Liver (tissue), 9 donors: ENCODE measurements around the gene YTHDF1. TPM values are rescaled to one million over a fixed set of nuclear protein-coding genes. Genes with fewer than 3 reads are reported as not detected.

Experiments
- DNase-seq: peaks from one replicate; pipeline ENCODE4 v3.0.0-alpha.2; 2017; ENCODE audit warnings: low spot score
- H3K27ac ChIP-seq, 2 donors: one replicate each; pipeline ENCODE4 v1.7.0; 2013; ENCODE audit warnings: inconsistent platforms in 2 of 2, low read length in 2 of 2, control low read depth in 1 of 2, low read depth in 1 of 2, mild to moderate bottlenecking in 1 of 2
- H3K27me3 ChIP-seq, 4 donors: one replicate each; pipeline versions ENCODE4 v1.6.1 to v1.7.0; 2013; ENCODE audit warnings: low read length in 3 of 4, inconsistent platforms in 1 of 4, mild to moderate bottlenecking in 1 of 4, moderate library complexity in 1 of 4; ENCODE audit not compliant: control insufficient read depth in 4 of 4, insufficient read depth in 4 of 4
- H3K36me3 ChIP-seq, 4 donors: one replicate each; pipeline versions ENCODE4 v1.6.1 to v1.7.0; 2013; ENCODE audit warnings: low read length in 3 of 4, mild to moderate bottlenecking in 3 of 4, low read depth in 1 of 4, moderate library complexity in 1 of 4; ENCODE audit not compliant: control insufficient read depth in 4 of 4, insufficient read depth in 3 of 4
- H3K4me1 ChIP-seq, 4 donors: one replicate each; pipeline versions ENCODE4 v1.6.1 to v1.7.0; 2013; ENCODE audit warnings: low read length in 3 of 4, mild to moderate bottlenecking in 3 of 4, moderate library complexity in 1 of 4; ENCODE audit not compliant: control insufficient read depth in 4 of 4, insufficient read depth in 4 of 4
- H3K4me3 ChIP-seq, 3 donors: one replicate each; pipeline versions ENCODE4 v1.6.1 to v1.7.0; 2013; ENCODE audit warnings: low read length in 3 of 3, control low read depth in 1 of 3, low read depth in 1 of 3, mild to moderate bottlenecking in 1 of 3
- H3K9ac ChIP-seq, 2 donors: one replicate each; pipeline ENCODE4 v1.7.0; 2013; ENCODE audit warnings: low read length in 2 of 2, mild to moderate bottlenecking in 2 of 2, moderate library complexity in 2 of 2, control low read depth in 1 of 2, low read depth in 1 of 2
- H3K9me3 ChIP-seq, 4 donors: one replicate each; pipeline versions ENCODE4 v1.6.1 to v1.7.0; 2013; ENCODE audit warnings: low read length in 3 of 4; ENCODE audit not compliant: control insufficient read depth in 4 of 4
- ATF3 ChIP-seq: IDR thresholded peaks from 2 replicates; pipeline ENCODE4 v1.6.1; 2016; ENCODE audit warnings: antibody characterized with exemption
- EGR1 ChIP-seq, 2 donors: IDR thresholded peaks; 2 replicates each; pipeline ENCODE4 v1.6.1; 2016 to 2018; ENCODE audit warnings: antibody characterized with exemption in 2 of 2, low read depth in 2 of 2
- FOXA1 ChIP-seq: IDR thresholded peaks from 2 replicates; pipeline ENCODE4 v1.6.1; 2016; ENCODE audit warnings: antibody characterized with exemption
- HNF4G ChIP-seq: IDR thresholded peaks from 2 replicates; pipeline ENCODE4 v1.6.1; 2016; ENCODE audit warnings: antibody characterized with exemption
- JUND ChIP-seq, 2 donors: IDR thresholded peaks; 2 replicates each; pipeline ENCODE4 v1.6.1; 2016; ENCODE audit warnings: antibody characterized with exemption in 2 of 2
- NR2F2 ChIP-seq: IDR thresholded peaks from 2 replicates; pipeline ENCODE4 v1.6.1; 2016; ENCODE audit warnings: antibody characterized with exemption
- RAD21 ChIP-seq, 2 donors: IDR thresholded peaks; 2 replicates each; pipeline ENCODE4 v1.6.1; 2016; ENCODE audit warnings: antibody characterized with exemption in 2 of 2, mild to moderate bottlenecking in 2 of 2
- SP1 ChIP-seq: IDR thresholded peaks from 2 replicates; pipeline ENCODE4 v1.6.1; 2018; ENCODE audit warnings: antibody characterized with exemption, mild to moderate bottlenecking
- TAF1 ChIP-seq: conservative IDR thresholded peaks from 2 replicates; pipeline ENCODE4 v1.6.1; 2016; ENCODE audit warnings: antibody characterized with exemption, mild to moderate bottlenecking
- YY1 ChIP-seq: IDR thresholded peaks from 2 replicates; pipeline ENCODE4 v1.6.1; 2016; ENCODE audit warnings: antibody characterized with exemption, mild to moderate bottlenecking
- WGBS: extraction: QIAGEN DNeasy Blood & Tissue Kit; methylation state at CpG from one replicate; pipeline ENCODE4 v1.1.7; 2013; 5-methylcytosine and 5-hydroxymethylcytosine counted together
- polyA plus RNA-seq, 2 donors: library from polyadenylated mRNA; stranded (reverse) in 1 of 2; unstranded in 1 of 2; fragments of 200-250 nt in 1 of 2; fragments of >200 nt in 1 of 2; fragmentation: Nextera tagmentation in 1 of 2; extraction: Ambion mirVana in 1 of 2; gene quantifications; one replicate each; pipeline versions ENCODE4 v1.2.1 to v1.2.3, GENCODE V29; 2013 to 2015
- total RNA-seq, 2 donors: library from RNA; depleted of rRNA; stranded (reverse); fragments of >200 nt; gene quantifications; one replicate each; pipeline ENCODE4 v1.2.3, GENCODE V29; 2014
- TF ChIP-seq, protein P1 (sequence below): IDR thresholded peaks from 2 replicates; pipeline ENCODE4 v1.6.1; 2016; ENCODE audit warnings: antibody characterized with exemption, mild to moderate bottlenecking
- TF ChIP-seq, protein P2 (sequence below): IDR thresholded peaks from 2 replicates; pipeline ENCODE4 v1.6.1; 2016; ENCODE audit warnings: antibody characterized with exemption
- TF ChIP-seq, protein P3 (sequence below): fragments of 150-350 bp; IDR thresholded peaks from 2 replicates; pipeline ENCODE4 v1.5.1; 2017; ENCODE audit warnings: improper control_type of control experiment, low read depth, low read length; ENCODE audit not compliant: missing input control
- TF ChIP-seq, protein P4 (sequence below): IDR thresholded peaks from 2 replicates; pipeline ENCODE4 v1.6.1; 2016; ENCODE audit warnings: antibody characterized with exemption
- donor health status: healthy.
- donor health status: healthy.
- donor health status: healthy.
- donor health status: healthy.
- donor health status: healthy.

YTHDF1 gene
- total and polyA plus RNA-seq, 4 donors, result 6.8 to 19.5 (median 14.9) TPM

GRCh38 chr20:63259734-63260460, 44.0 kb upstream of the YTHDF1 start (continued):
- TF ChIP-seq, protein P1, sequence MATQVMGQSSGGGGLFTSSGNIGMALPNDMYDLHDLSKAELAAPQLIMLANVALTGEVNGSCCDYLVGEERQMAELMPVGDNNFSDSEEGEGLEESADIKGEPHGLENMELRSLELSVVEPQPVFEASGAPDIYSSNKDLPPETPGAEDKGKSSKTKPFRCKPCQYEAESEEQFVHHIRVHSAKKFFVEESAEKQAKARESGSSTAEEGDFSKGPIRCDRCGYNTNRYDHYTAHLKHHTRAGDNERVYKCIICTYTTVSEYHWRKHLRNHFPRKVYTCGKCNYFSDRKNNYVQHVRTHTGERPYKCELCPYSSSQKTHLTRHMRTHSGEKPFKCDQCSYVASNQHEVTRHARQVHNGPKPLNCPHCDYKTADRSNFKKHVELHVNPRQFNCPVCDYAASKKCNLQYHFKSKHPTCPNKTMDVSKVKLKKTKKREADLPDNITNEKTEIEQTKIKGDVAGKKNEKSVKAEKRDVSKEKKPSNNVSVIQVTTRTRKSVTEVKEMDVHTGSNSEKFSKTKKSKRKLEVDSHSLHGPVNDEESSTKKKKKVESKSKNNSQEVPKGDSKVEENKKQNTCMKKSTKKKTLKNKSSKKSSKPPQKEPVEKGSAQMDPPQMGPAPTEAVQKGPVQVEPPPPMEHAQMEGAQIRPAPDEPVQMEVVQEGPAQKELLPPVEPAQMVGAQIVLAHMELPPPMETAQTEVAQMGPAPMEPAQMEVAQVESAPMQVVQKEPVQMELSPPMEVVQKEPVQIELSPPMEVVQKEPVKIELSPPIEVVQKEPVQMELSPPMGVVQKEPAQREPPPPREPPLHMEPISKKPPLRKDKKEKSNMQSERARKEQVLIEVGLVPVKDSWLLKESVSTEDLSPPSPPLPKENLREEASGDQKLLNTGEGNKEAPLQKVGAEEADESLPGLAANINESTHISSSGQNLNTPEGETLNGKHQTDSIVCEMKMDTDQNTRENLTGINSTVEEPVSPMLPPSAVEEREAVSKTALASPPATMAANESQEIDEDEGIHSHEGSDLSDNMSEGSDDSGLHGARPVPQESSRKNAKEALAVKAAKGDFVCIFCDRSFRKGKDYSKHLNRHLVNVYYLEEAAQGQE, result no peak

GRCh38 chr20:63258781-63259180, 42.9 kb upstream of the YTHDF1 start:
- Histone ChIP-seq H3K4me1 (peaks cover 0 to 4% (median 0%) of the 10 kb centered on the region in 4 donors), H3K4me3 (no peak overlapping the region), H3K27ac (no peak overlapping the region)

More at GRCh38 chr20:63258781-63259180, 42.9 kb upstream of the YTHDF1 start:
- no peak for DNase-seq
- Histone ChIP-seq H3K27me3 (peaks cover 0 to 11% (median 6%) of the 10 kb centered on the region in 4 donors), H3K9me3 (no peaks in the 10 kb centered on the region), H3K9ac (no peak overlapping the region), H3K36me3 (no peaks in the 10 kb centered on the region)
- TF ChIP-seq YY1 (no peak), ATF3 (no peak), TAF1 (no peak), RAD21 (IDR thresholded peaks at IDR 0.05) (no peak), NR2F2 (no peak), JUND (IDR thresholded peaks at IDR 0.05) (no peak), SP1 (no peak), EGR1 (IDR thresholded peaks at IDR 0.05; ENCODE audit: low read depth in 2 of 2) (no peak), HNF4G (no peak), FOXA1 (no peak)
- TF ChIP-seq, protein P2, sequence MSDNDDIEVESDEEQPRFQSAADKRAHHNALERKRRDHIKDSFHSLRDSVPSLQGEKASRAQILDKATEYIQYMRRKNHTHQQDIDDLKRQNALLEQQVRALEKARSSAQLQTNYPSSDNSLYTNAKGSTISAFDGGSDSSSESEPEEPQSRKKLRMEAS, result no peak
- TF ChIP-seq, protein P3, sequence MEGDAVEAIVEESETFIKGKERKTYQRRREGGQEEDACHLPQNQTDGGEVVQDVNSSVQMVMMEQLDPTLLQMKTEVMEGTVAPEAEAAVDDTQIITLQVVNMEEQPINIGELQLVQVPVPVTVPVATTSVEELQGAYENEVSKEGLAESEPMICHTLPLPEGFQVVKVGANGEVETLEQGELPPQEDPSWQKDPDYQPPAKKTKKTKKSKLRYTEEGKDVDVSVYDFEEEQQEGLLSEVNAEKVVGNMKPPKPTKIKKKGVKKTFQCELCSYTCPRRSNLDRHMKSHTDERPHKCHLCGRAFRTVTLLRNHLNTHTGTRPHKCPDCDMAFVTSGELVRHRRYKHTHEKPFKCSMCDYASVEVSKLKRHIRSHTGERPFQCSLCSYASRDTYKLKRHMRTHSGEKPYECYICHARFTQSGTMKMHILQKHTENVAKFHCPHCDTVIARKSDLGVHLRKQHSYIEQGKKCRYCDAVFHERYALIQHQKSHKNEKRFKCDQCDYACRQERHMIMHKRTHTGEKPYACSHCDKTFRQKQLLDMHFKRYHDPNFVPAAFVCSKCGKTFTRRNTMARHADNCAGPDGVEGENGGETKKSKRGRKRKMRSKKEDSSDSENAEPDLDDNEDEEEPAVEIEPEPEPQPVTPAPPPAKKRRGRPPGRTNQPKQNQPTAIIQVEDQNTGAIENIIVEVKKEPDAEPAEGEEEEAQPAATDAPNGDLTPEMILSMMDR, result no peak
- TF ChIP-seq, protein P1, result no peak
- TF ChIP-seq, protein P4, sequence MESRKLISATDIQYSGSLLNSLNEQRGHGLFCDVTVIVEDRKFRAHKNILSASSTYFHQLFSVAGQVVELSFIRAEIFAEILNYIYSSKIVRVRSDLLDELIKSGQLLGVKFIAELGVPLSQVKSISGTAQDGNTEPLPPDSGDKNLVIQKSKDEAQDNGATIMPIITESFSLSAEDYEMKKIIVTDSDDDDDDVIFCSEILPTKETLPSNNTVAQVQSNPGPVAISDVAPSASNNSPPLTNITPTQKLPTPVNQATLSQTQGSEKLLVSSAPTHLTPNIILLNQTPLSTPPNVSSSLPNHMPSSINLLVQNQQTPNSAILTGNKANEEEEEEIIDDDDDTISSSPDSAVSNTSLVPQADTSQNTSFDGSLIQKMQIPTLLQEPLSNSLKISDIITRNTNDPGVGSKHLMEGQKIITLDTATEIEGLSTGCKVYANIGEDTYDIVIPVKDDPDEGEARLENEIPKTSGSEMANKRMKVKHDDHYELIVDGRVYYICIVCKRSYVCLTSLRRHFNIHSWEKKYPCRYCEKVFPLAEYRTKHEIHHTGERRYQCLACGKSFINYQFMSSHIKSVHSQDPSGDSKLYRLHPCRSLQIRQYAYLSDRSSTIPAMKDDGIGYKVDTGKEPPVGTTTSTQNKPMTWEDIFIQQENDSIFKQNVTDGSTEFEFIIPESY, result no peak
- 57% methylated on average over 8 of the region's 8 CpGs for WGBS
